Cardiac septum (tissue), 1 donor: ENCODE measurements around the gene PLEKHG2. TPM values are rescaled to one million over a fixed set of nuclear protein-coding genes. Genes with fewer than 3 reads are reported as not detected.
"Not testable (repeated sequence)": the region's sequence is repeated elsewhere in the genome, so short reads cannot be mapped to it uniquely, and the experiment has no call there.

ENCODE experiments used
- DNase-seq: peaks from one replicate; pipeline ENCODE4 v3.0.0-alpha.2; 2020; ENCODE audit warnings: low spot score
- intact Hi-C: fragments of 100-400 bp; cut with DNase I; formaldehyde crosslinking; loops from one replicate; pipeline ENCODE4 v1.14.0; 2022
- long read RNA-seq: library from polyadenylated mRNA; unstranded; transcript quantifications from one replicate; pipeline ENCODE4 v2.0.0, GENCODE V29; 2021
- total RNA-seq: library from RNA; stranded (reverse); fragmentation: NEBNext Ultra II Directional; extraction: Animal tissue kit (Norgen Biotek cat#: 25700); gene quantifications from one replicate; pipeline ENCODE4 v1.2.1, GENCODE V29; 2021
- donor health status: DM: no; HTN: no; CAD: no.

Gene PLEKHG2
- total RNA-seq: 25.1 TPM
- long read RNA-seq, partial matches to known transcripts: 0 of 3 reads
- long read RNA-seq, other reads (novel, unspliced or antisense): 3 of 3 reads

DNA sequence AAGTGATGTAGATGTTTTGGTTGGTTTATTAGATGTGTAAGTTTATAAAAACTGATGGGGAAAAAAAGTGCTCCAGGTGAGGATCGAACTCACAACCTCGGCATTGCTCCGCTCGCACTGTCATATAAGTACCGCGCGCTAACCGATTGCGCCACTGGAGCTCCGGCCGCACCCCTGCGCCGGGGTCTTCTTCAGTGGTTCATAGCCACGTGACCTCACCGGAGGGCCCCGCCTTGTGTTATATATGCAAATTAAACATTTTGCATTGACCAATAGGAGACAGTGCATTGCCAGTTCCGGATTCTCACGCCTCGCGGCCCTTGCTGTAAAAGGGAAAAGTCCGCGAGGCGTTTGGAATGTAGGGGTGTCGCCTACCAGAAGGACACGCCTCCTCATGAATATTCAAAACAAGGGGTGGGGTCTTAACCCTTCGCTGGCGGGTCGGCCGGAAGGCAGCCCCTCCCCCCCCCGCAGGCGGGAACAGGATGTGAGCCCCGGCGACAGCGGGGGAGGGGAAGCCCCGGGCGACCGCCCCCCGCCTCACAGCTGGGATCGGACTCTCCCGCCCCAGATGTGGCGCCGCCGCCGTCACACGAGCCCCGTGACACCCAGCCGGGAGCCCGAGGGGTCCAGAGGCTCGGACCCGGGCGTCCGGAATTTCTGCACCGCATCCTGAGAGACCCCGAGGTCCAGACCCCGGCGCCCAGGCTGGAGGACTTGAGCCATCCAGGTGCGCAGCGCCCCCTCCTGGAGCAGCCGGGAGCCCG lies at the start of gene PLEKHG2:
Gene PLEKHG2, plus strand, starts transcription at position 570 of the 767 bp plus-strand sequence. CDS start 1,418 bp downstream, outside the sequence.
- intact Hi-C loops: loop anchor here (5.0 to 10.0 kb wide), 3 partner anchors 70 to 1303 kb away; partner anchors contain the start of genes COQ8B, ITPKC, PAK4 and SAMD4B
- DNase-seq: peak; percentile 97

GRCh38 chr19:39362682-39363657 lies 49.5 kb upstream of the PLEKHG2 start:
- intact Hi-C loops: no loop called here

DNA sequence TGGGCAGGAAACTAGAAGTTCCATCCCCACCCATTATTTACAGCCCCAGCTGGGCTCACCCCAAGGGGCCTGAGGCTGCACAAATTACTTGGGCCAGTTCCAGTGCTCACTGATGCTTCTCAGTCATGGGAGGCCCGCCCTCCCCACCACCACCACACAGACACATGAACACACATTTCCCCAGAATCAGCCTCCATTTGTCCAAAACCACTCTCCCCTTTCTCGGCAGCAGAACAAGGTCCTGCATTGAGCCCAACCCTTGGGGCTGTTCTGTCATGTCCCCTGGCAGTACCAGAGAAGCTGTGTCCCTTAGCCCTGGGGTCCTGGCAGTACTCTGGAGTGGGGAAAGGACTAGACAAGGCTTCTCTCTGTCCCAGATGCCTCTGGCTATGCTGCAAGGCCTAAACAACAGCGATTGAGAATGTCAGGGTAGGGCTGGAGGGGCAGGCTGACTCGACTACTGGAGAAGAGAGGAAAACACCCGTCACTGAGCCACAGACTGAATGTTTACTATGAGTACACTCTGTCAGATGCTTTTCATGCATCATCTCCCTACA lies 48.5 kb upstream of the PLEKHG2 start:
- intact Hi-C loops: no loop called here

More at GRCh38 chr19:39362682-39363657, 49.5 kb upstream of the PLEKHG2 start:
- DNase-seq: no peak

GRCh38 chr19:39365531-39365930 lies 46.9 kb upstream of the PLEKHG2 start:
- intact Hi-C loops: no loop called here
- DNase-seq: no peak

More for the DNA sequence above, 48.5 kb upstream of the PLEKHG2 start:
- DNase-seq: no peak

- no peak for DNase-seq
- intact Hi-C loops: no loop called here
These were observed 43.3 kb upstream of the PLEKHG2 start for GRCh38 chr19:39369200-39369599.

DNA sequence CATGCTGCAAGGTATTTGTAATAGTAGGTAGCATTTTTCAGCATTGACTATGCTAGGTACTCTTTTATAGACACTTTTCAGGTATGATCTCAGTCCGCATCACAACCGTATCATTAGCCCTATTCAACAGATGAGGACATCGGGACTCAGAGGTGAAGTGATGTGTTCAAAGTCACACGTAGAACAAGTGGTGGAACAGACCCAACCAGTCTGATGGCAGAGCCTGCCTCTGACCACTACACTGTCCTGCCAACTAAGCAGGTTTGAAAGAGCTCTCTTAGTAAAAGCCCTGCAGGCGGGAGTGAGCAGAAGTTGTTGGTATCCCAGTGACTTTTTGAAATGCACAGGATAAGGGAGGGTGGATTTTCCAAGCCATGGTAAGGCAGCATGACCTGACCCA lies 41.7 kb upstream of the PLEKHG2 start:
- intact Hi-C loops: no loop called here

GRCh38 chr19:39372047-39372802 lies 40.2 kb upstream of the PLEKHG2 start:
- intact Hi-C loops: loop anchor here (1.0 kb wide), 1 partner anchor 30 kb away; the partner anchor contains the start of gene SAMD4B
- peak; percentile 80 for DNase-seq

More for the DNA sequence above, 41.7 kb upstream of the PLEKHG2 start:
- no peak for DNase-seq

DNA sequence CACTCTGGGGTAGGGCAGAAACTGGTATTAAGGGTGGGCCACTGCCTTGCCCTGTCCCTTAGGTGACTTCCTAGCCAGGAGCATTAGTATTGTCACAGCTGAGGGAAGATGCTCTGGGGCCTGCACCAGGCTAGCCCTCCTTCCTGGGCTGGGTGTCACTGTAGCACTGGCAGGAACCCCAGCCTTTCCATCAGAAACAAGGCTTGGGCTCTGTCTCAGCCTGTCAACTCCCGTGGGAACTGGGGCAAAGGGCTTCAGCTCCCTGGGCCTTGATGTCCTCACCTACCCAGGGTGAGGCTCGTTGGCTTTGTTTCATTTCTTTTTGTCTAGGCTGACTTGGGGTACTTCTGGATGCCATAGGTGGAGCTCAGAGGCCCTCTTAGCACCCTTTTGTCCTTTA lies 39.5 kb upstream of the PLEKHG2 start:
- DNase-seq: no peak
- intact Hi-C loops: loop anchor here (1.0 kb wide), 1 partner anchor 31 kb away; the partner anchor contains the start of gene SAMD4B

DNA sequence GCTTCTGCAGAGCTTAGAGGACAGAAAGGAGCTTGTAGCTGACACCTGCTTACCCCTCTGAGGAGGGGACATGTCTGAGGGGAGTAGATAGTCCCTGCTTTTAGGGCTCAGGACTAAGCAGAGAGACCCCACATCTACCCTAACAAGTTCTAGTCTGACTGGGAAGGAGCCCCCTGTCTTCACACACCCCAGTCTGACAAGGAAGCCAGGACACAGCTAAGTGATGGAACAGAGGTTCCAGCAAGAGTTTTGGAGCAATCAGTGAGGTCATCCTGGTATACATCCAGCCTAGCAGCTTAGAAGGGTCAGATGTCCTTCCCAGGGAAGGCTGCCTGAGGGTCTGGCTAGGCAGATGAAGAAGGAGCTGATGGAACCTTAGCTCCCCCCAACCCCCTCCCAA lies 36.5 kb upstream of the PLEKHG2 start:
- intact Hi-C loops: no loop called here

GRCh38 chr19:39377373-39378362 lies 34.8 kb upstream of the PLEKHG2 start:
- no peak for DNase-seq
- intact Hi-C loops: no loop called here

More for the DNA sequence above, 36.5 kb upstream of the PLEKHG2 start:
- no peak for DNase-seq

DNA sequence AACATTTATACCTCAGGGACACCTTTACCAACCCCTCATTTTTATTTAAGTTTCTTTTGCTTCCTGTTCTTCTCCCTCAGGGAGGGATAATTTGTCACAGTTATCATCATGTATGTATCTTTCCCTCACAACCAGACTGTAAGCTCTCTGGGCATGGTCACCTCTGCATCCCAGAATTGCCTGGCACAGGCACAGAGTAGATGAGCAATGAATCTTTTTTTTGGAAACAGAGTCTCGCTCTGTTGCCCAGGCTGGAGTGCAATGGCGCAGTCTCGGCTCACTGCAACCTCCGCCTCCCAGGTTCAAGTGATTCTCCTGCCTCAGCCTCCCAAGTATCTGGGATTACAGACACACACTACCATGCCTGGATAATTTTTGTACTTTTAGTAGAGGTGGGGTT lies 33.1 kb upstream of the PLEKHG2 start:
- DNase-seq, intact Hi-C loops: not testable (repeated sequence)

DNA sequence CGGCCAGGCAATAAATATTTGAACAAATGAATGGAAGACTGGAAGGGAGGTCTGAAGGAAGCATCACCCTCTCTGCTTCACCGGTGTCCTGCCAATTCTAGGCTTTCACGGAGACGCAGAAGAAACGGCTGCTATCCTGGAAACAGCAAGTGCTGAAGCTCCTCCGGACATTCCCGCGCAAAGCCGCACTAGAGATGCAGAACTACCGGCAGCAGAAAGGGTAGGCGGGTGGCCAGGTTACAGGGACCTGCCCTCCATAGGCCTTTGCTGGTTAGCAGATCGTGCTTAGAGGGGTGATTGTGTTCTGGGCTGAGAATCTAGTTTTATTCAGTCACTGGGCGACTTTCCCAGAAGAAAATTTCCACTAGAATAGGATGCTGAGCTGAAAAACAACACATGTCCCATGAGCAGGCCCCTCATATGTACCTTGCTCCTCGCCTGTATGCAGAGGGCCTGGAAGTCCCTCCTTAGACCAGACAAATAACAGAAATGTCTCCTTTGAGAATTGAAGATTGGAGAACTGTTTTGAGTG lies 32.5 kb upstream of the PLEKHG2 start:
- intact Hi-C loops: no loop called here
- no peak for DNase-seq

GRCh38 chr19:39380521-39381502 lies 31.7 kb upstream of the PLEKHG2 start:
- DNase-seq: no peak
- intact Hi-C loops: no loop called here

- DNase-seq: no peak
- intact Hi-C loops: no loop called here
These were observed 30.4 kb upstream of the PLEKHG2 start for GRCh38 chr19:39381910-39382611.

DNA sequence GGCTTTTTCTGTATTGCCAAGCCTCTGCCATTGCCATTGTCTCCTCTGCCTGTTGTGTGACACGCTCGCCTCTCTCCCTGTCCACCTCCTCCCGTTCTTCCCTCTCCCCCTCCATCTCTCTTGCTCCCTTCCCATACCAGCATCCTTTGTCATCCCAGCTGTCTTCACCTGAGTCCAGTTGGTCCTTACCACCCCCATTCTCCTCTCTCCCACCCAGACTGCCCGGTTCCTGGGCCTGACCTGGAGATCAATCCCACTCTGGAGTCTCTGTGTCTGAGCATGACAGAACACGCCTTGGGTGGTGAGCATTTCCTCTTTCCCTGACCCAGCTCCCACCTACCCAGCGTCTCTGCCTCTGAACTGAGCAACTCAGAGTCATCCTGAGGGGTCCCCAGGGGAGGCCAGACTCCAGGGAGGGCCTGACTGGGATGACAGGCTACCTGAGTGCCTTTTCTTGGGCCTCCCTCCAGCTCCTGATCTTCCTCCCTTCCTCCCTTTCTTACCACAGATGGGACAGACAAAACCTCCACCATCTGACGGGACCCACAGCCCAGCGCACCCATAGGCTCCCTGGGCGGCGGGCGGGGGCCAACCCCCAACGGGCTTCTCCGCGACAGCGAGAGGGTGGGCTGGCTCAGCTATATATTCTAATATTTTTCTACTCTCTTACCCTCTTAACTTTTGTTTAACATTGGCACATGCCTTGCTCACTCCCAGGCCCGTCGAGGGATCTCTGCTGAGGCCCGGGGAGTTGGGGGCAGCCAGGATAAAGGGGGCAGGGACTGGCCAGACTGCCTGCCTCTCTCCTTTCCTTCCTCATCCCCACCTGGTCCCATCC lies 29.3 kb upstream of the PLEKHG2 start:
- intact Hi-C loops: no loop called here
- no peak for DNase-seq
